HEK293 (cell line): Measurements from ENCODE around the gene AMN.

Source experiments
- CTCF ChIA-PET: fragments of 350-600 bp; formaldehyde crosslinking; extraction: SDS; loops from one replicate; lab custom pipeline; 2021; ENCODE audit warnings: antibody characterized with exemption; lab: Yijun Ruan, JAX
- POLR2A ChIA-PET: fragments of 300-600 bp; formaldehyde crosslinking; extraction: SDS; loops from one replicate; lab custom pipeline; 2020; ENCODE audit warnings: antibody characterized with exemption, inconsistent platforms; lab: Yijun Ruan, JAX
- H3K27ac ChIP-seq: fragments of 200-500 bp; sonication (Bioruptor generic); 2 replicates; pipeline ENCODE4 v1.5.1; 2014; ENCODE audit warnings: low read depth, low read length, control low read depth, inconsistent platforms; ENCODE audit errors: extremely low read depth
- H3K36me3 ChIP-seq, 2 experiments: fragments of 200-500 bp in 1 of 2; sonication (Bioruptor generic) in 1 of 2; 1 replicate in 1 of 2; 2 replicates in 1 of 2; pipeline ENCODE4 v1.5.1; 2014 to 2017; ENCODE audit warnings: inconsistent platforms in 2 of 2, low read length in 2 of 2; ENCODE audit not compliant: control insufficient read depth in 2 of 2, insufficient read depth in 1 of 2
- H3K4me1 ChIP-seq: fragments of 200-500 bp; sonication (Bioruptor generic); 2 replicates; pipeline ENCODE4 v1.5.1; 2014; ENCODE audit warnings: mild to moderate bottlenecking, low read length, inconsistent platforms; ENCODE audit not compliant: control insufficient read depth, insufficient read depth
- H3K4me3 ChIP-seq: 2 replicates; pipeline ENCODE4 v1.5.1; 2011; ENCODE audit warnings: low read depth, mild to moderate bottlenecking, control low read depth, low read length, moderate library complexity
- H3K9me3 ChIP-seq: fragments of 200-500 bp; sonication (Bioruptor generic); 2 replicates; pipeline ENCODE4 v1.5.1; 2014; ENCODE audit warnings: low read depth, low read length, inconsistent platforms; ENCODE audit not compliant: control insufficient read depth, insufficient read depth
- IKZF3 ChIP-seq: fragments of 450-650 bp; IDR thresholded peaks from 2 replicates; pipeline ENCODE4 v1.5.0; 2018; ENCODE audit warnings: missing biosample characterization, mild to moderate bottlenecking, missing genetic modification characterization, moderate library complexity
- KLF8 ChIP-seq: fragments of 450-650 bp; formaldehyde crosslinking; IDR thresholded peaks from 2 replicates; pipeline ENCODE4 v1.5.1; 2016; ENCODE audit warnings: missing biosample characterization, missing genetic modification characterization
- MEIS1 ChIP-seq: sonication (generic); formaldehyde crosslinking; IDR thresholded peaks from 2 replicates; pipeline ENCODE4 v1.8.1; 2022; ENCODE audit warnings: missing genetic modification reagents, mild to moderate bottlenecking, borderline replicate concordance
- SP2 ChIP-seq: fragments of 450-650 bp; formaldehyde crosslinking; IDR thresholded peaks from 2 replicates; pipeline ENCODE4 v1.5.1; 2016; ENCODE audit warnings: missing biosample characterization, missing genetic modification characterization
- SP3 ChIP-seq: fragments of 450-650 bp; formaldehyde crosslinking; IDR thresholded peaks from 2 replicates; pipeline ENCODE4 v1.5.1; 2016; ENCODE audit warnings: missing biosample characterization, missing genetic modification characterization
- ZEB2 ChIP-seq: fragments of 450-650 bp; formaldehyde crosslinking; IDR thresholded peaks from 2 replicates; pipeline ENCODE4 v1.5.1; 2016; ENCODE audit warnings: missing biosample characterization, missing genetic modification characterization
- ZFP69B ChIP-seq: fragments of 450-650 bp; formaldehyde crosslinking; IDR thresholded peaks from 2 replicates; pipeline ENCODE4 v1.5.1; 2016; ENCODE audit warnings: missing biosample characterization, missing genetic modification characterization
- ZNF133 ChIP-seq: fragments of 450-650 bp; formaldehyde crosslinking; IDR thresholded peaks from 2 replicates; pipeline ENCODE4 v1.5.1; 2016; ENCODE audit warnings: missing biosample characterization, missing genetic modification characterization
- ZNF155 ChIP-seq: fragments of 450-650 bp; formaldehyde crosslinking; IDR thresholded peaks from 2 replicates; pipeline ENCODE4 v1.5.1; 2016; ENCODE audit warnings: missing biosample characterization, missing genetic modification characterization
- ZNF274 ChIP-seq, 2 experiments: fragments of 200-500 bp in 1 of 2; fragments of 450-650 bp in 1 of 2; sonication (Bioruptor generic) in 1 of 2; formaldehyde crosslinking in 1 of 2; IDR thresholded peaks; 2 replicates each; pipeline versions ENCODE4 v1.5.1 to v1.6.1; 2014 to 2016; ENCODE audit warnings: borderline replicate concordance in 1 of 2, inconsistent platforms in 1 of 2, low read length in 1 of 2, missing biosample characterization in 1 of 2, missing genetic modification characterization in 1 of 2
- ZNF311 ChIP-seq: fragments of 450-650 bp; formaldehyde crosslinking; IDR thresholded peaks from 2 replicates; pipeline ENCODE4 v1.5.1; 2017; ENCODE audit warnings: missing biosample characterization, missing genetic modification characterization, borderline replicate concordance
- ZNF585B ChIP-seq: fragments of 450-650 bp; formaldehyde crosslinking; IDR thresholded peaks from 2 replicates; pipeline ENCODE4 v1.5.1; 2016; ENCODE audit warnings: missing biosample characterization, missing genetic modification characterization
- ZNF776 ChIP-seq: fragments of 450-650 bp; formaldehyde crosslinking; IDR thresholded peaks from 2 replicates; pipeline ENCODE4 v1.5.0; 2017; ENCODE audit warnings: missing biosample characterization, missing genetic modification characterization, borderline replicate concordance
- TF ChIP-seq, protein P1 (sequence below): fragments of 450-650 bp; formaldehyde crosslinking; IDR thresholded peaks from 2 replicates; pipeline ENCODE4 v1.5.1; 2016; ENCODE audit warnings: missing biosample characterization, missing genetic modification characterization, borderline replicate concordance
- TF ChIP-seq, protein P2 (sequence below): fragments of 450-650 bp; formaldehyde crosslinking; IDR thresholded peaks from 2 replicates; pipeline ENCODE4 v1.5.1; 2016; ENCODE audit warnings: missing biosample characterization, missing genetic modification characterization
- TF ChIP-seq, protein P3 (sequence below): fragments of 450-650 bp; formaldehyde crosslinking; IDR thresholded peaks from 2 replicates; pipeline ENCODE4 v1.5.1; 2016; ENCODE audit warnings: missing biosample characterization, missing genetic modification characterization
- TF ChIP-seq, protein P4 (sequence below): fragments of 450-650 bp; formaldehyde crosslinking; IDR thresholded peaks from 2 replicates; pipeline ENCODE4 v1.5.1; 2016; ENCODE audit warnings: missing biosample characterization, missing genetic modification characterization

Gene AMN

DNA sequence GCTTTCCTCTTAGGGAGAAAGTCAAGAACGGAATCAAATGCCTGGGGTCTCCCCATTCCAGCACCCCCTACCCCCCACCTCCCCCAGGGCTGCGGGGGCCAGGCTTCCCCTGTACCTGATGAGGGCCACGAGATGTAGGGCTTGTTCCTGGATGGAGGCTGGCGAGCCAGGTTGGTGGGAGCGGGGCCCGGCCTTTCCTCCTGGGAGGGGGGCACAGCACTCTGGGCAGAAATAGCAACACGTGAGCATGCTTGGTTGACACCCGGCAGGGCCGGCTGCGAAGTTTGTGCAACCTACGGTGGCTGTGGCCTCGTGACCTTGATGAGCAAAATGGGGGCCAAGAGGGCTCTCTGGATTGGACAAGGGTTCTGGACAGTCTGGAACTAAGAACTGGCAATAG lies 15.7 kb downstream of the AMN start:
- TF ChIP-seq, protein P1, sequence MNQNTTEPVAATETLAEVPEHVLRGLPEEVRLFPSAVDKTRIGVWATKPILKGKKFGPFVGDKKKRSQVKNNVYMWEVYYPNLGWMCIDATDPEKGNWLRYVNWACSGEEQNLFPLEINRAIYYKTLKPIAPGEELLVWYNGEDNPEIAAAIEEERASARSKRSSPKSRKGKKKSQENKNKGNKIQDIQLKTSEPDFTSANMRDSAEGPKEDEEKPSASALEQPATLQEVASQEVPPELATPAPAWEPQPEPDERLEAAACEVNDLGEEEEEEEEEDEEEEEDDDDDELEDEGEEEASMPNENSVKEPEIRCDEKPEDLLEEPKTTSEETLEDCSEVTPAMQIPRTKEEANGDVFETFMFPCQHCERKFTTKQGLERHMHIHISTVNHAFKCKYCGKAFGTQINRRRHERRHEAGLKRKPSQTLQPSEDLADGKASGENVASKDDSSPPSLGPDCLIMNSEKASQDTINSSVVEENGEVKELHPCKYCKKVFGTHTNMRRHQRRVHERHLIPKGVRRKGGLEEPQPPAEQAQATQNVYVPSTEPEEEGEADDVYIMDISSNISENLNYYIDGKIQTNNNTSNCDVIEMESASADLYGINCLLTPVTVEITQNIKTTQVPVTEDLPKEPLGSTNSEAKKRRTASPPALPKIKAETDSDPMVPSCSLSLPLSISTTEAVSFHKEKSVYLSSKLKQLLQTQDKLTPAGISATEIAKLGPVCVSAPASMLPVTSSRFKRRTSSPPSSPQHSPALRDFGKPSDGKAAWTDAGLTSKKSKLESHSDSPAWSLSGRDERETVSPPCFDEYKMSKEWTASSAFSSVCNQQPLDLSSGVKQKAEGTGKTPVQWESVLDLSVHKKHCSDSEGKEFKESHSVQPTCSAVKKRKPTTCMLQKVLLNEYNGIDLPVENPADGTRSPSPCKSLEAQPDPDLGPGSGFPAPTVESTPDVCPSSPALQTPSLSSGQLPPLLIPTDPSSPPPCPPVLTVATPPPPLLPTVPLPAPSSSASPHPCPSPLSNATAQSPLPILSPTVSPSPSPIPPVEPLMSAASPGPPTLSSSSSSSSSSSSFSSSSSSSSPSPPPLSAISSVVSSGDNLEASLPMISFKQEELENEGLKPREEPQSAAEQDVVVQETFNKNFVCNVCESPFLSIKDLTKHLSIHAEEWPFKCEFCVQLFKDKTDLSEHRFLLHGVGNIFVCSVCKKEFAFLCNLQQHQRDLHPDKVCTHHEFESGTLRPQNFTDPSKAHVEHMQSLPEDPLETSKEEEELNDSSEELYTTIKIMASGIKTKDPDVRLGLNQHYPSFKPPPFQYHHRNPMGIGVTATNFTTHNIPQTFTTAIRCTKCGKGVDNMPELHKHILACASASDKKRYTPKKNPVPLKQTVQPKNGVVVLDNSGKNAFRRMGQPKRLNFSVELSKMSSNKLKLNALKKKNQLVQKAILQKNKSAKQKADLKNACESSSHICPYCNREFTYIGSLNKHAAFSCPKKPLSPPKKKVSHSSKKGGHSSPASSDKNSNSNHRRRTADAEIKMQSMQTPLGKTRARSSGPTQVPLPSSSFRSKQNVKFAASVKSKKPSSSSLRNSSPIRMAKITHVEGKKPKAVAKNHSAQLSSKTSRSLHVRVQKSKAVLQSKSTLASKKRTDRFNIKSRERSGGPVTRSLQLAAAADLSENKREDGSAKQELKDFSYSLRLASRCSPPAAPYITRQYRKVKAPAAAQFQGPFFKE (tag by site-specific recombination) = no peak
- TF ChIP-seq ZNF585B (tag by site-specific recombination) (no peak), ZNF133 (no peak), IKZF3 (tag by site-specific recombination) (no peak), ZNF274 (IDR thresholded peaks at IDR 0.05; ENCODE audit: low read length) (no peak), ZNF274 (tag by site-specific recombination; IDR thresholded peaks at IDR 0.05; ENCODE audit: borderline replicate concordance) (no peak), ZNF776 (tag by site-specific recombination) (no peak), ZNF311 (tag by site-specific recombination) (no peak), ZNF155 (tag by site-specific recombination) (no peak), ZFP69B (tag by site-specific recombination) (no peak), ZEB2 (tag by site-specific recombination) (no peak), MEIS1 (CRISPR knock-in tag) (no peak), SP3 (tag by site-specific recombination) (no peak), KLF8 (tag by site-specific recombination) (no peak), SP2 (tag by site-specific recombination) (no peak)
- TF ChIP-seq, protein P2, sequence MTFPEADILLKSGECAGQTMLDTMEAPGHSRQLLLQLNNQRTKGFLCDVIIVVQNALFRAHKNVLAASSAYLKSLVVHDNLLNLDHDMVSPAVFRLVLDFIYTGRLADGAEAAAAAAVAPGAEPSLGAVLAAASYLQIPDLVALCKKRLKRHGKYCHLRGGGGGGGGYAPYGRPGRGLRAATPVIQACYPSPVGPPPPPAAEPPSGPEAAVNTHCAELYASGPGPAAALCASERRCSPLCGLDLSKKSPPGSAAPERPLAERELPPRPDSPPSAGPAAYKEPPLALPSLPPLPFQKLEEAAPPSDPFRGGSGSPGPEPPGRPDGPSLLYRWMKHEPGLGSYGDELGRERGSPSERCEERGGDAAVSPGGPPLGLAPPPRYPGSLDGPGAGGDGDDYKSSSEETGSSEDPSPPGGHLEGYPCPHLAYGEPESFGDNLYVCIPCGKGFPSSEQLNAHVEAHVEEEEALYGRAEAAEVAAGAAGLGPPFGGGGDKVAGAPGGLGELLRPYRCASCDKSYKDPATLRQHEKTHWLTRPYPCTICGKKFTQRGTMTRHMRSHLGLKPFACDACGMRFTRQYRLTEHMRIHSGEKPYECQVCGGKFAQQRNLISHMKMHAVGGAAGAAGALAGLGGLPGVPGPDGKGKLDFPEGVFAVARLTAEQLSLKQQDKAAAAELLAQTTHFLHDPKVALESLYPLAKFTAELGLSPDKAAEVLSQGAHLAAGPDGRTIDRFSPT = no peak
- TF ChIP-seq, protein P3, sequence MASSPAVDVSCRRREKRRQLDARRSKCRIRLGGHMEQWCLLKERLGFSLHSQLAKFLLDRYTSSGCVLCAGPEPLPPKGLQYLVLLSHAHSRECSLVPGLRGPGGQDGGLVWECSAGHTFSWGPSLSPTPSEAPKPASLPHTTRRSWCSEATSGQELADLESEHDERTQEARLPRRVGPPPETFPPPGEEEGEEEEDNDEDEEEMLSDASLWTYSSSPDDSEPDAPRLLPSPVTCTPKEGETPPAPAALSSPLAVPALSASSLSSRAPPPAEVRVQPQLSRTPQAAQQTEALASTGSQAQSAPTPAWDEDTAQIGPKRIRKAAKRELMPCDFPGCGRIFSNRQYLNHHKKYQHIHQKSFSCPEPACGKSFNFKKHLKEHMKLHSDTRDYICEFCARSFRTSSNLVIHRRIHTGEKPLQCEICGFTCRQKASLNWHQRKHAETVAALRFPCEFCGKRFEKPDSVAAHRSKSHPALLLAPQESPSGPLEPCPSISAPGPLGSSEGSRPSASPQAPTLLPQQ (tag by site-specific recombination) = no peak
- TF ChIP-seq, protein P4, sequence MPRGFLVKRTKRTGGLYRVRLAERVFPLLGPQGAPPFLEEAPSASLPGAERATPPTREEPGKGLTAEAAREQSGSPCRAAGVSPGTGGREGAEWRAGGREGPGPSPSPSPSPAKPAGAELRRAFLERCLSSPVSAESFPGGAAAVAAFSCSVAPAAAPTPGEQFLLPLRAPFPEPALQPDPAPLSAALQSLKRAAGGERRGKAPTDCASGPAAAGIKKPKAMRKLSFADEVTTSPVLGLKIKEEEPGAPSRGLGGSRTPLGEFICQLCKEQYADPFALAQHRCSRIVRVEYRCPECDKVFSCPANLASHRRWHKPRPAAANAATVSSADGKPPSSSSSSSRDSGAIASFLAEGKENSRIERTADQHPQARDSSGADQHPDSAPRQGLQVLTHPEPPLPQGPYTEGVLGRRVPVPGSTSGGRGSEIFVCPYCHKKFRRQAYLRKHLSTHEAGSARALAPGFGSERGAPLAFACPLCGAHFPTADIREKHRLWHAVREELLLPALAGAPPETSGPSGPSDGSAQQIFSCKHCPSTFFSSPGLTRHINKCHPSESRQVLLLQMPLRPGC = no peak
- Histone ChIP-seq H3K4me3 (no peak overlapping the region), H3K27ac (no peak overlapping the region), H3K4me1 (no peaks in the 10 kb centered on the region), H3K36me3 (peaks cover 0 to 71% of the 10 kb centered on the region in 2 experiments; a peak in 2 of 3 replicates), H3K9me3 (no peaks in the 10 kb centered on the region)
- POLR2A ChIA-PET = no interaction called here
- CTCF ChIA-PET = no interaction called here
